Measurements from ENCODE around the gene PDZD2. TPM values are rescaled to one million over a fixed set of nuclear protein-coding genes. Genes with fewer than 3 reads are reported as not detected.
"Not testable (repeated sequence)": the region's sequence is repeated elsewhere in the genome, so short reads cannot be mapped to it uniquely, and the experiment has no call there.

PDZD2 gene
- total and polyA plus RNA-seq, 4 experiments from 2014 or later, result 0.07 to 1.1 (median 0.68) TPM

DNA sequence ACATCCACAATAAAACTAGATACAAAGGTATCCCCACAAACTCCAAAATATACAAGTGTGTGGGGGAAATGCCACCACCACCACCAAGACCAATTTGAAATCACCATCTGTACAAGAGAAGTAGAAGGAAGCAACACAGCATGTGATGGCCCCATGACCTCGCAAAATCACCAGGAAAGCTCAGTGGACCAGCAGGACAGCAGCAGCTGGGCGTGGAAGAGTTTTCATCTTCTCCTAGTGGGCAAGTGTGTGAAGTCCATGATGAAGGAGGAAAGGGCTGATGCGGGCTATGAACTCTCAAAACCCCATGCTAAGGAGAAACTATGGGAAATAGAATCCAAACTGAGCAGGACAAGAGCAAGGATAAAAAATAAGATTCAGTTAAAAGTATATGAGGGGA is 477.1 kb downstream of the PDZD2 start:
- no peak overlapping the region for H3K27ac ChIP-seq (ENCODE audit: low read depth, low read length)
- no peak overlapping the region for H3K4me3 ChIP-seq (ENCODE audit: low read length in 2 of 2)
- no peak for DNase-seq
- no peaks in the 10 kb centered on the region for H3K4me1 ChIP-seq (ENCODE audit: insufficient read depth, low read length)
- peaks cover 34 to 47% of the 10 kb centered on the region in 2 donors for H3K36me3 Mint-ChIP-seq
- peaks cover 16% of the 10 kb centered on the region for H3K36me3 ChIP-seq (ENCODE audit: insufficient read depth, low read length)
- H3K27me3 Mint-ChIP-seq, result no peaks in the 10 kb centered on the region
- no peaks in the 10 kb centered on the region for H3K9me3 ChIP-seq (ENCODE audit: control insufficient read depth in 1 of 2, low read length in 2 of 2)
- no peaks in the 10 kb centered on the region for H3K27me3 ChIP-seq (ENCODE audit: insufficient read depth, low read length)
- ChIA-PET POLR2A (ENCODE audit: partially characterized antibody) (no interaction called here), CTCF (ENCODE audit: partially characterized antibody) (interaction anchor here (1.6 kb wide), 1 partner anchor 20 kb away, joined by 4 read pairs; no protein-coding TSS in a partner anchor)
- intact Hi-C loops (cut with micrococcal nuclease), result no loop called here
- H3K27ac Mint-ChIP-seq, result peak overlapping the region in 5 of 7 donors; percentile 39 to 75 (median 59)
- H3K4me1 Mint-ChIP-seq, result peaks cover 13 to 27% (median 16%) of the 10 kb centered on the region in 4 donors
- H3K4me3 Mint-ChIP-seq, result no peak overlapping the region
- peaks cover 0 to 3% (median 0%) of the 10 kb centered on the region in 8 donors for H3K9me3 Mint-ChIP-seq

- Histone ChIP-seq H3K9me3 (ENCODE audit: control insufficient read depth in 1 of 2, low read length in 2 of 2) (no peaks in the 10 kb centered on the region), H3K27me3 (ENCODE audit: insufficient read depth, low read length) (no peaks in the 10 kb centered on the region), H3K4me1 (ENCODE audit: insufficient read depth, low read length) (no peaks in the 10 kb centered on the region), H3K36me3 (ENCODE audit: insufficient read depth, low read length) (peaks cover 12% of the 10 kb centered on the region), H3K4me3 (ENCODE audit: low read length in 2 of 2) (no peak overlapping the region), H3K27ac (ENCODE audit: low read depth, low read length) (no peak overlapping the region)
- ChIA-PET CTCF (ENCODE audit: partially characterized antibody) (no interaction called here), POLR2A (ENCODE audit: partially characterized antibody) (interaction anchor here (0.6 kb wide), 1 partner anchor 292 kb away, joined by 3 read pairs; no protein-coding TSS in a partner anchor)
- Mint-ChIP-seq H3K4me3 (no peak overlapping the region), H3K27ac (peak overlapping the region in 6 of 7 donors; percentile 3 to 88 (median 48)), H3K27me3 (no peaks in the 10 kb centered on the region), H3K4me1 (peaks cover 14 to 30% (median 20%) of the 10 kb centered on the region in 4 donors), H3K36me3 (peaks cover 36 to 51% of the 10 kb centered on the region in 2 donors), H3K9me3 (peaks cover 0 to 3% (median 0%) of the 10 kb centered on the region in 8 donors)
- intact Hi-C loops (cut with micrococcal nuclease), result no loop called here
- DNase-seq, result no peak
These were observed 477.8 kb downstream of the PDZD2 start for GRCh38 chr5:32116574-32117313.

GRCh38 chr5:32118922-32119321 is 480.0 kb downstream of the PDZD2 start:
- H3K27me3 Mint-ChIP-seq; H3K4me3 ChIP-seq (ENCODE audit: low read length in 2 of 2); H3K4me3 Mint-ChIP-seq; H3K27ac ChIP-seq (ENCODE audit: low read depth, low read length); DNase-seq; H3K9me3 ChIP-seq (ENCODE audit: control insufficient read depth in 1 of 2, low read length in 2 of 2); H3K4me1 ChIP-seq (ENCODE audit: insufficient read depth, low read length); POLR2A ChIA-PET (ENCODE audit: partially characterized antibody); H3K36me3 ChIP-seq (ENCODE audit: insufficient read depth, low read length); H3K9me3 Mint-ChIP-seq; H3K27me3 ChIP-seq (ENCODE audit: insufficient read depth, low read length); intact Hi-C loops (cut with micrococcal nuclease): not testable (repeated sequence)
- Mint-ChIP-seq H3K36me3 (peaks cover 32 to 58% of the 10 kb centered on the region in 2 donors), H3K27ac (peak overlapping the region in 3 of 7 donors; percentile 26 to 37 (median 35)), H3K4me1 (peaks cover 17 to 44% (median 34%) of the 10 kb centered on the region in 4 donors)
- CTCF ChIA-PET (ENCODE audit: partially characterized antibody), result interaction anchor here (1.1 kb wide), 1 partner anchor 10 kb away, joined by 3 read pairs; no protein-coding TSS in a partner anchor

DNA sequence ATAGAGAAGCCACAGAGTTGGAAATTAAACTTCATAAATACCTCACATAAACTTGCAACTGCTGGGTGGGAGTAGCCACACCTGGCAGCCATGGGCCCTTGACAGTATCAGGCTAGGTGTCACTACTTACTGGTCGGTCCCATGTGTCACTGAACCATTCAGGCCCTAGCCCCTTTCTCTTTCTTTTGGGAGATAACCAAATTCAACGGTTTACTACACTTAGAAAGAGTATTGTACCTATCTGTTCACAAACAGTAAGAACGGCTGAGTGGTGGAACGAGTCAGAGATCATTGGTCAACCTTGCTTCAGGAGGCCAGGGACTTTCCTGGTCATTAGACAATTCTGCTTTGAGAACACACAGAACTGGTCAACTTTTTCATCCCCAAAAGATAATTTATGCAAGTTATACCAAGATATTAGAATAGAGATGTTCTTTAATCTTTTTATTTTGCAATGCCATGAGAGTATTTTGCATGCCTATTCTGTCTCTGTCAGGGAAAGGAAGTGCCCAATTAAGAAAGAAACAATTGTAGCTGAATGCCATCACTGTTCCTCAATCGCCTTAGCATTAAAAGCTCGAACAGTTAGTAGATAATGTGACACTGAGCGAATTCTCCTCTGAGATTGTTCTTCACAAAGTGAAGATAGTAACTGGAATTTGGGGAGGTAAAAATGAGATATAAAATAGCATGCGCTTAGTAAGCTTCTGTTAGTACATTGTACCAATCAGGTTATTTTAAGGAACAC is 484.3 kb downstream of the PDZD2 start:
- intact Hi-C loops (cut with micrococcal nuclease), result no loop called here
- peak overlapping the region in 6 of 7 donors; percentile 6 to 65 (median 46) for H3K27ac Mint-ChIP-seq
- peaks cover 37 to 70% of the 10 kb centered on the region in 2 donors for H3K36me3 Mint-ChIP-seq
- Histone ChIP-seq H3K36me3 (ENCODE audit: insufficient read depth, low read length) (peaks cover 18% of the 10 kb centered on the region), H3K4me3 (ENCODE audit: low read length in 2 of 2) (no peak overlapping the region), H3K9me3 (ENCODE audit: control insufficient read depth in 1 of 2, low read length in 2 of 2) (no peaks in the 10 kb centered on the region), H3K4me1 (ENCODE audit: insufficient read depth, low read length) (no peaks in the 10 kb centered on the region), H3K27me3 (ENCODE audit: insufficient read depth, low read length) (no peaks in the 10 kb centered on the region), H3K27ac (ENCODE audit: low read depth, low read length) (no peak overlapping the region)
- no peak for DNase-seq
- peaks cover 0 to 3% (median 0%) of the 10 kb centered on the region in 8 donors for H3K9me3 Mint-ChIP-seq
- no peak overlapping the region for H3K4me3 Mint-ChIP-seq
- CTCF ChIA-PET (ENCODE audit: partially characterized antibody), result no interaction called here
- no peaks in the 10 kb centered on the region for H3K27me3 Mint-ChIP-seq
- H3K4me1 Mint-ChIP-seq, result peaks cover 16 to 46% (median 34%) of the 10 kb centered on the region in 4 donors
- POLR2A ChIA-PET (ENCODE audit: partially characterized antibody), result interaction anchor here (1.1 kb wide), 1 partner anchor 51 kb away, joined by 3 read pairs; the partner anchor contains the start of gene GOLPH3

- H3K4me1 Mint-ChIP-seq, result peaks cover 20 to 54% (median 39%) of the 10 kb centered on the region in 4 donors
- H3K27ac Mint-ChIP-seq, result peak overlapping the region in 4 of 7 donors; percentile 6 to 77 (median 42)
- CTCF ChIA-PET (ENCODE audit: partially characterized antibody), result no interaction called here
- H3K36me3 Mint-ChIP-seq, result peaks cover 43 to 76% of the 10 kb centered on the region in 2 donors
- no peak overlapping the region for H3K4me3 ChIP-seq (ENCODE audit: low read length in 2 of 2)
- intact Hi-C loops (cut with micrococcal nuclease), result no loop called here
- H3K27me3 Mint-ChIP-seq, result no peaks in the 10 kb centered on the region
- peaks cover 18% of the 10 kb centered on the region for H3K36me3 ChIP-seq (ENCODE audit: insufficient read depth, low read length)
- H3K9me3 Mint-ChIP-seq, result peaks cover 0 to 3% (median 0%) of the 10 kb centered on the region in 8 donors
- POLR2A ChIA-PET (ENCODE audit: partially characterized antibody), result interaction anchor here (1.1 kb wide), 1 partner anchor 50 kb away, joined by 3 read pairs; the partner anchor contains the start of gene GOLPH3
- H3K27me3 ChIP-seq (ENCODE audit: insufficient read depth, low read length), result no peaks in the 10 kb centered on the region
- no peak for DNase-seq
- H3K27ac ChIP-seq (ENCODE audit: low read depth, low read length), result no peak overlapping the region
- H3K9me3 ChIP-seq (ENCODE audit: control insufficient read depth in 1 of 2, low read length in 2 of 2), result no peaks in the 10 kb centered on the region
- H3K4me3 Mint-ChIP-seq, result no peak overlapping the region
- H3K4me1 ChIP-seq (ENCODE audit: insufficient read depth, low read length), result no peaks in the 10 kb centered on the region
These were observed 485.2 kb downstream of the PDZD2 start for GRCh38 chr5:32123889-32124676.

- CTCF ChIA-PET (ENCODE audit: partially characterized antibody), result interaction anchor here (0.9 to 1.6 kb wide), 4 partner anchors 9 to 47 kb away, joined by 3 read pairs; partner anchors contain the start of gene GOLPH3
- Mint-ChIP-seq H3K9me3 (no peaks in the 10 kb centered on the region), H3K4me3 (no peak overlapping the region), H3K27me3 (no peaks in the 10 kb centered on the region), H3K27ac (peak overlapping the region in 2 of 7 donors; percentile 29 to 47), H3K36me3 (peaks cover 45 to 73% of the 10 kb centered on the region in 2 donors), H3K4me1 (peaks cover 27 to 66% (median 50%) of the 10 kb centered on the region in 4 donors)
- Histone ChIP-seq H3K4me1 (ENCODE audit: insufficient read depth, low read length) (peaks cover 6% of the 10 kb centered on the region), H3K27me3 (ENCODE audit: insufficient read depth, low read length) (no peaks in the 10 kb centered on the region), H3K36me3 (ENCODE audit: insufficient read depth, low read length) (peaks cover 12% of the 10 kb centered on the region), H3K4me3 (ENCODE audit: low read length in 2 of 2) (no peak overlapping the region), H3K27ac (ENCODE audit: low read depth, low read length) (no peak overlapping the region), H3K9me3 (ENCODE audit: control insufficient read depth in 1 of 2, low read length in 2 of 2) (no peaks in the 10 kb centered on the region)
- intact Hi-C loops (cut with micrococcal nuclease), result no loop called here
- no peak for DNase-seq
- POLR2A ChIA-PET (ENCODE audit: partially characterized antibody), result no interaction called here
These were observed 487.8 kb downstream of the PDZD2 start for GRCh38 chr5:32126691-32127090.
